GM23338 (cell line): ENCODE measurements around the gene MOV10. TPM values are rescaled to one million over a fixed set of nuclear protein-coding genes. Genes with fewer than 3 reads are reported as not detected.
A peak's percentile ranks its signal among the peaks of the same experiment; 100 is the strongest.

Source experiments
- ATAC-seq: fragments of 200-7000 bp; cut with Tn5 transposase; 3 replicates; pipeline ENCODE4 v1.9.1; 2020
- DNase-seq: peaks from one replicate; pipeline ENCODE4 v3.0.0-alpha.2; 2015; ENCODE audit warnings: low spot score
- H2AFZ ChIP-seq: fragments of 200-600 bp; sonication (generic); 2 replicates; pipeline ENCODE4 v1.8.0; 2016; ENCODE audit warnings: antibody characterized with exemption, mild to moderate bottlenecking, moderate library complexity
- H3F3A ChIP-seq: fragments of 200-600 bp; sonication (generic); replicated peaks from 2 replicates; pipeline ENCODE4 v1.8.0; 2017; ENCODE audit warnings: antibody characterized with exemption, mixed run types, low read depth
- H3K27ac ChIP-seq: fragments of 200-600 bp; sonication (generic); 2 replicates; pipeline ENCODE4 v1.6.1; 2016; ENCODE audit warnings: low read depth
- H3K27me3 ChIP-seq: fragments of 200-600 bp; sonication (generic); 2 replicates; pipeline ENCODE4 v1.8.0; 2016; ENCODE audit warnings: mild to moderate bottlenecking, mixed run types, moderate library complexity; ENCODE audit not compliant: insufficient read depth
- H3K36me3 ChIP-seq: fragments of 200-600 bp; sonication (generic); 2 replicates; pipeline ENCODE4 v1.8.0; 2016; ENCODE audit warnings: mild to moderate bottlenecking; ENCODE audit not compliant: insufficient read depth
- H3K4me1 ChIP-seq: fragments of 200-600 bp; sonication (generic); 2 replicates; pipeline ENCODE4 v1.8.0; 2016; ENCODE audit warnings: mild to moderate bottlenecking, moderate library complexity; ENCODE audit not compliant: insufficient read depth
- H3K4me2 ChIP-seq: fragments of 200-600 bp; sonication (generic); 2 replicates; pipeline ENCODE4 v1.7.1; 2017; ENCODE audit warnings: mixed run types
- H3K4me3 ChIP-seq: fragments of 200-600 bp; sonication (generic); 2 replicates; pipeline ENCODE4 v1.6.1; 2016; ENCODE audit warnings: mixed run types
- H3K79me2 ChIP-seq: fragments of 200-600 bp; sonication (generic); replicated peaks from 2 replicates; pipeline ENCODE4 v1.8.0; 2017; ENCODE audit warnings: mild to moderate bottlenecking; ENCODE audit not compliant: insufficient read depth
- H3K9me2 ChIP-seq: fragments of 200-600 bp; sonication (generic); 2 replicates; pipeline ENCODE4 v1.8.0; 2017; ENCODE audit not compliant: insufficient read depth
- H4K20me1 ChIP-seq: fragments of 200-600 bp; sonication (generic); replicated peaks from 2 replicates; pipeline ENCODE4 v1.8.0; 2017; ENCODE audit warnings: mild to moderate bottlenecking; ENCODE audit not compliant: insufficient read depth
- H3K27ac Mint-ChIP-seq: 2 replicates; pipeline ENCODE4 v1.8.0; 2020; ENCODE audit warnings: inconsistent platforms, mild to moderate bottlenecking, moderate library complexity, mixed read lengths
- H3K27me3 Mint-ChIP-seq: 3 replicates; pipeline ENCODE4 v1.8.0; 2022; ENCODE audit warnings: low read depth, mild to moderate bottlenecking, moderate library complexity, mixed read lengths, inconsistent platforms; ENCODE audit not compliant: insufficient read depth, poor library complexity
- H3K36me3 Mint-ChIP-seq: 3 replicates; pipeline ENCODE4 v1.8.0; 2021; ENCODE audit warnings: low read depth, mild to moderate bottlenecking, inconsistent platforms, moderate library complexity, mixed read lengths
- H3K4me1 Mint-ChIP-seq: 3 replicates; pipeline ENCODE4 v1.8.0; 2020; ENCODE audit warnings: mild to moderate bottlenecking, inconsistent platforms, mixed read lengths
- H3K4me3 Mint-ChIP-seq: 3 replicates; pipeline ENCODE4 v1.8.0; 2021; ENCODE audit warnings: moderate library complexity, mild to moderate bottlenecking, inconsistent platforms, mixed read lengths
- H3K9me3 Mint-ChIP-seq: 3 replicates; pipeline ENCODE4 v1.8.0; 2020; ENCODE audit warnings: moderate library complexity, mild to moderate bottlenecking, inconsistent platforms, mixed read lengths
- CREB1 ChIP-seq: fragments of 250-450 bp; sonication (Bioruptor Pico); IDR thresholded peaks from 2 replicates; pipeline ENCODE4 v1.5.0; 2020; ENCODE audit warnings: low read depth, mild to moderate bottlenecking, moderate library complexity
- EZH2phosphoT487 ChIP-seq: fragments of 200-600 bp; sonication (generic); IDR thresholded peaks from one replicate; pipeline ENCODE4 v1.8.1; 2018; ENCODE audit warnings: antibody characterized with exemption; ENCODE audit not compliant: unreplicated experiment
- NANOG ChIP-seq: IDR thresholded peaks from 2 replicates; pipeline ENCODE4 v1.6.1; 2016; ENCODE audit warnings: antibody characterized with exemption, borderline replicate concordance
- POLR2AphosphoS5 ChIP-seq: IDR thresholded peaks from 2 replicates; pipeline ENCODE4 v1.6.1; 2016; ENCODE audit warnings: antibody characterized with exemption, low read depth
- ZNF114 ChIP-seq: fragments of 250-450 bp; sonication (Bioruptor Pico); IDR thresholded peaks from 2 replicates; pipeline ENCODE4 v1.5.0; 2020; ENCODE audit warnings: mild to moderate bottlenecking, moderate library complexity
- polyA plus RNA-seq: library from polyadenylated mRNA; unstranded; fragments of >200 nt; fragmentation: Nextera tagmentation; extraction: Ambion mirVana; gene quantifications from 2 replicates; pipeline ENCODE4 v1.2.1, GENCODE V29; 2016
- total RNA-seq: library from RNA; depleted of rRNA; stranded (reverse); fragments of >200 nt; shearing (Covaris generic); gene quantifications from 2 replicates; pipeline ENCODE4 v1.2.3, GENCODE V29; 2014
- TF ChIP-seq, protein P1 (sequence below): fragments of 250-450 bp; sonication (Bioruptor Pico); IDR thresholded peaks from 2 replicates; pipeline ENCODE4 v1.5.0; 2020; ENCODE audit warnings: mild to moderate bottlenecking, moderate library complexity
- TF ChIP-seq, protein P2 (sequence below), 2 experiments: fragments of 200-600 bp in 1 of 2; sonication (generic) in 1 of 2; conservative IDR thresholded peaks; 2 replicates each; pipeline versions ENCODE4 v1.5.1 to v1.6.1; 2016 to 2017; ENCODE audit warnings: antibody characterized with exemption in 2 of 2, low read depth in 2 of 2, mild to moderate bottlenecking in 2 of 2, moderate library complexity in 1 of 2

Gene MOV10
- total and polyA plus RNA-seq, 2 experiments from 2014 or later = 53.6 to 77.6 TPM

DNA sequence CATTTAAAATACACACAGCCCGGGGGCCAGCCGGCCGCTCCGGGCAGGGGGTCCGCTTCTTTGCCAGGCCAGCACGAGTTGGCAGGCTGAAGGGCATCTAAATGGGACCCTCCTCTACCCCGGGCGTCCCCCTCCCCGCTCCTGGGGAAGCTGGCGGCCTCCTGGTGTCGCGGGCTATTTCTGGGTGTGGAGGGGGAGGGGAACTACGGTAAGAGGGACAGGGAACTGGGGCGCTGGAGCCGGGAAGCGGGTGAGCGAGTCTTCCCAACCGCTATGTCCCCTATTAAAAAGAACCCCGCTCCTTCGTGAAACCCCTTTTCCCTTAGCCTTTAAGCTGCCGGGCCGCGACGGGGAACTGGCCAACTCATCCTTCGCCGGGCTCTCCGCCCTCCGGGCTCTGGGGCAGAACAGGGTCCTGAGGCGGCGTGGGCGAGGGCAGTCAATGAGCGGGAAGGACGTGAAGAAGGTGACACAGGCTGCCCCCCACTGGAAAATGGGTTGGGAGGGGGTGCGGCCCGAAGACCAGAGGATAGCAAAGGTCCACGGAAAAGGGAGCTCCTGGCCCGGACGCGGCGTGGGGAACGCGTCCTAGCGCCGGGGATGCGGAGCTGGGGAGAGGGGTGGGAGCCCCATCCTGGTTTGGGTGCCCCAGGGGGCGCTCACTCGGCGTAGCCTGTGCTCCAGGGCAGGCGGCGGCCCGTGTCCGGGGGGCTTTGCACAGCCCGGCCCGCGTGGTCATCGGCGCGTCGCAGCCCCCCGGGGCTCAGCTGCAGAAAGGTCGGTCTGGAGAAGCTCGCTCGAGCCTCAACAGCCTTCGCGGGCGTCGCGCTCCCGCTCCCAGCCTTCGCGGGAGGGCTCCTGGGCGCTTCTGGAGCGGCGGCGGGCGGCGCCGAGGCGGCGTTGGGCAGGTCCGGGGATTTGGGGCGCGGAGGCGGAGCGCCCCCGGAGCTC lies 40.1 kb downstream of the MOV10 start:
- H3K4me2 ChIP-seq = peak overlapping the region; percentile 99

DNA sequence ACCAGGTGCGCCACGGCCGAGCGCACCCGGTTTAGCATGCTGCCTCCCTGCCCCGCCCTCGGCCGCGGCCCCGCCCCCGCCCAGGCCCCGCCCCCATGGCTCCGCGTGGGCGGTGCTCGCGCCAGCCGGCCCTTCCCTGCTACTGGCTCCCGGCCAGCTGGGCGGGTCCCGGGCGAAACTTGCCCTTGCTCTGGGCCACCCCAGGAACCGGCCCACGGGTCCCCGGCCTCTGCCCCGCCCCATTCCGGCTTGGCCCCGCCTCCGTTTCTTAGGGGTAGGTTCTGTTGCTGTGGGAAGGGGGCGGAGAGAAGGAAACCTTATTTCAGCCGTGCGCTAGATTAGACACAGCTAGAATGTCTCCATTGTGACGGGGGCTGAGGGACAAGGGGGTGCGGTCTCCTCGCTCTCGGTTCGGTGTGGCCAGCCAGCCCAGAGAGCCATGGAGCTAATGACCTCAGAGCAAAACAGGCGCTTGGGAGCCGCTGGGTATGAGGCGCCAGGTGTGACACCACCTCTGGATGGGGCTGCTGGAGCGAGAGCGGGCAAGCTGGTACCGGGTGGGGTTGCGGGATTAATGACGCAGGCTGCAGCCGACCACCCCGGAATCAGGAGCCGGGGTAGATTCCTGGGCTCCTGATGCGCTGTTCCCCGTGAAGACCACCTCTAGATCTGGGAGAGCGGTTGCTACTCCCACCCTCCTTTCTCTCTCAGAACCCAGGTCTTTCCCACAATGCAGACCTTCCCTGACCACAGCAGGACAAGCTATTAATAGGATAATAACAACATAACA lies 41.0 kb downstream of the MOV10 start, which contains the start of gene PPM1J:
PPM1J (minus strand) TSS at position 69 of the 790 bp plus-strand sequence; CDS start at position 38, 31 bp downstream.
- Histone ChIP-seq H3K79me2 (no peaks in the 10 kb centered on the region), H3K27me3 (peaks cover 48% of the 10 kb centered on the region), H3K4me1 (peaks cover 27% of the 10 kb centered on the region), H3K4me3 (peak within 1 kb of the TSS; percentile 95), H3F3A (peaks cover 7% of the 10 kb centered on the region), H2AFZ (peak within 1 kb of the TSS; percentile 96), H3K27ac (no peak within 1 kb of the TSS), H3K36me3 (no peaks in the 10 kb centered on the region), H3K4me2 (peak within 1 kb of the TSS; percentile 99), H3K9me2 (no peaks in the 10 kb centered on the region), H4K20me1 (no peaks in the 10 kb centered on the region; the same call in 1 of the 2 replicates)
- Mint-ChIP-seq H3K36me3 (peaks cover 4% of the 10 kb centered on the region; the same call in 1 of the 3 replicates), H3K4me1 (peaks cover 48% of the 10 kb centered on the region), H3K27ac (no peak within 1 kb of the TSS), H3K9me3 (no peaks in the 10 kb centered on the region), H3K27me3 (peaks cover 49% of the 10 kb centered on the region), H3K4me3 (peak within 1 kb of the TSS; percentile 88)
- DNase-seq (peak; percentile 98), ATAC-seq (peak; percentile 72)
- TF ChIP-seq, protein P1, sequence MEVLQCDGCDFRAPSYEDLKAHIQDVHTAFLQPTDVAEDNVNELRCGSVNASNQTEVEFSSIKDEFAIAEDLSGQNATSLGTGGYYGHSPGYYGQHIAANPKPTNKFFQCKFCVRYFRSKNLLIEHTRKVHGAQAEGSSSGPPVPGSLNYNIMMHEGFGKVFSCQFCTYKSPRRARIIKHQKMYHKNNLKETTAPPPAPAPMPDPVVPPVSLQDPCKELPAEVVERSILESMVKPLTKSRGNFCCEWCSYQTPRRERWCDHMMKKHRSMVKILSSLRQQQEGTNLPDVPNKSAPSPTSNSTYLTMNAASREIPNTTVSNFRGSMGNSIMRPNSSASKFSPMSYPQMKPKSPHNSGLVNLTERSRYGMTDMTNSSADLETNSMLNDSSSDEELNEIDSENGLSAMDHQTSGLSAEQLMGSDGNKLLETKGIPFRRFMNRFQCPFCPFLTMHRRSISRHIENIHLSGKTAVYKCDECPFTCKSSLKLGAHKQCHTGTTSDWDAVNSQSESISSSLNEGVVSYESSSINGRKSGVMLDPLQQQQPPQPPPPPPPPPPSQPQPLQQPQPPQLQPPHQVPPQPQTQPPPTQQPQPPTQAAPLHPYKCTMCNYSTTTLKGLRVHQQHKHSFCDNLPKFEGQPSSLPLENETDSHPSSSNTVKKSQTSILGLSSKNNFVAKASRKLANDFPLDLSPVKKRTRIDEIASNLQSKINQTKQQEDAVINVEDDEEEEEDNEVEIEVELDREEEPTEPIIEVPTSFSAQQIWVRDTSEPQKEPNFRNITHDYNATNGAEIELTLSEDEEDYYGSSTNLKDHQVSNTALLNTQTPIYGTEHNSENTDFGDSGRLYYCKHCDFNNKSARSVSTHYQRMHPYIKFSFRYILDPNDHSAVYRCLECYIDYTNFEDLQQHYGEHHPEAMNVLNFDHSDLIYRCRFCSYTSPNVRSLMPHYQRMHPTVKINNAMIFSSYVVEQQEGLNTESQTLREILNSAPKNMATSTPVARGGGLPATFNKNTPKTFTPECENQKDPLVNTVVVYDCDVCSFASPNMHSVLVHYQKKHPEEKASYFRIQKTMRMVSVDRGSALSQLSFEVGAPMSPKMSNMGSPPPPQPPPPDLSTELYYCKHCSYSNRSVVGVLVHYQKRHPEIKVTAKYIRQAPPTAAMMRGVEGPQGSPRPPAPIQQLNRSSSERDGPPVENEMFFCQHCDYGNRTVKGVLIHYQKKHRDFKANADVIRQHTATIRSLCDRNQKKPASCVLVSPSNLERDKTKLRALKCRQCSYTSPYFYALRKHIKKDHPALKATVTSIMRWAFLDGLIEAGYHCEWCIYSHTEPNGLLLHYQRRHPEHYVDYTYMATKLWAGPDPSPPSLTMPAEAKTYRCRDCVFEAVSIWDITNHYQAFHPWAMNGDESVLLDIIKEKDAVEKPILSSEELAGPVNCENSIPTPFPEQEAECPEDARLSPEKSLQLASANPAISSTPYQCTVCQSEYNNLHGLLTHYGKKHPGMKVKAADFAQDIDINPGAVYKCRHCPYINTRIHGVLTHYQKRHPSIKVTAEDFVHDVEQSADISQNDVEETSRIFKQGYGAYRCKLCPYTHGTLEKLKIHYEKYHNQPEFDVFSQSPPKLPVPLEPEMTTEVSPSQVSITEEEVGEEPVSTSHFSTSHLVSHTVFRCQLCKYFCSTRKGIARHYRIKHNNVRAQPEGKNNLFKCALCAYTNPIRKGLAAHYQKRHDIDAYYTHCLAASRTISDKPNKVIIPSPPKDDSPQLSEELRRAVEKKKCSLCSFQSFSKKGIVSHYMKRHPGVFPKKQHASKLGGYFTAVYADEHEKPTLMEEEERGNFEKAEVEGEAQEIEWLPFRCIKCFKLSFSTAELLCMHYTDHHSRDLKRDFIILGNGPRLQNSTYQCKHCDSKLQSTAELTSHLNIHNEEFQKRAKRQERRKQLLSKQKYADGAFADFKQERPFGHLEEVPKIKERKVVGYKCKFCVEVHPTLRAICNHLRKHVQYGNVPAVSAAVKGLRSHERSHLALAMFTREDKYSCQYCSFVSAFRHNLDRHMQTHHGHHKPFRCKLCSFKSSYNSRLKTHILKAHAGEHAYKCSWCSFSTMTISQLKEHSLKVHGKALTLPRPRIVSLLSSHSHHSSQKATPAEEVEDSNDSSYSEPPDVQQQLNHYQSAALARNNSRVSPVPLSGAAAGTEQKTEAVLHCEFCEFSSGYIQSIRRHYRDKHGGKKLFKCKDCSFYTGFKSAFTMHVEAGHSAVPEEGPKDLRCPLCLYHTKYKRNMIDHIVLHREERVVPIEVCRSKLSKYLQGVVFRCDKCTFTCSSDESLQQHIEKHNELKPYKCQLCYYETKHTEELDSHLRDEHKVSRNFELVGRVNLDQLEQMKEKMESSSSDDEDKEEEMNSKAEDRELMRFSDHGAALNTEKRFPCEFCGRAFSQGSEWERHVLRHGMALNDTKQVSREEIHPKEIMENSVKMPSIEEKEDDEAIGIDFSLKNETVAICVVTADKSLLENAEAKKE = no peak
- TF ChIP-seq POLR2AphosphoS5 (peak; percentile 31; the same call in 1 of the 2 replicates), NANOG (no peak), EZH2phosphoT487 (no peak), ZNF114 (no peak), CREB1 (CRISPR knock-in tag) (no peak)
- TF ChIP-seq, protein P2, sequence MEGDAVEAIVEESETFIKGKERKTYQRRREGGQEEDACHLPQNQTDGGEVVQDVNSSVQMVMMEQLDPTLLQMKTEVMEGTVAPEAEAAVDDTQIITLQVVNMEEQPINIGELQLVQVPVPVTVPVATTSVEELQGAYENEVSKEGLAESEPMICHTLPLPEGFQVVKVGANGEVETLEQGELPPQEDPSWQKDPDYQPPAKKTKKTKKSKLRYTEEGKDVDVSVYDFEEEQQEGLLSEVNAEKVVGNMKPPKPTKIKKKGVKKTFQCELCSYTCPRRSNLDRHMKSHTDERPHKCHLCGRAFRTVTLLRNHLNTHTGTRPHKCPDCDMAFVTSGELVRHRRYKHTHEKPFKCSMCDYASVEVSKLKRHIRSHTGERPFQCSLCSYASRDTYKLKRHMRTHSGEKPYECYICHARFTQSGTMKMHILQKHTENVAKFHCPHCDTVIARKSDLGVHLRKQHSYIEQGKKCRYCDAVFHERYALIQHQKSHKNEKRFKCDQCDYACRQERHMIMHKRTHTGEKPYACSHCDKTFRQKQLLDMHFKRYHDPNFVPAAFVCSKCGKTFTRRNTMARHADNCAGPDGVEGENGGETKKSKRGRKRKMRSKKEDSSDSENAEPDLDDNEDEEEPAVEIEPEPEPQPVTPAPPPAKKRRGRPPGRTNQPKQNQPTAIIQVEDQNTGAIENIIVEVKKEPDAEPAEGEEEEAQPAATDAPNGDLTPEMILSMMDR (conservative IDR thresholded peaks at IDR 0.05; ENCODE audit: low read depth in 2 of 2) = no peak

More for the DNA sequence above, 40.1 kb downstream of the MOV10 start:
- H2AFZ ChIP-seq = peak overlapping the region; percentile 96
- Mint-ChIP-seq H3K36me3 (peaks cover 8% of the 10 kb centered on the region; the same call in 2 of the 3 replicates), H3K27ac (no peak overlapping the region), H3K4me1 (peaks cover 48% of the 10 kb centered on the region), H3K4me3 (peak overlapping the region; percentile 87), H3K27me3 (peaks cover 47% of the 10 kb centered on the region), H3K9me3 (no peaks in the 10 kb centered on the region)
- H3K36me3 ChIP-seq = no peaks in the 10 kb centered on the region; the same call in 1 of the 2 replicates
- H3K9me2 ChIP-seq = no peaks in the 10 kb centered on the region
- peak; percentile 74 for DNase-seq
- peak overlapping the region; percentile 95 for H3K4me3 ChIP-seq
- H3K79me2 ChIP-seq = no peaks in the 10 kb centered on the region
- H3K27me3 ChIP-seq = peaks cover 39% of the 10 kb centered on the region
- H3K27ac ChIP-seq = no peak overlapping the region
- TF ChIP-seq EZH2phosphoT487 (no peak), CREB1 (CRISPR knock-in tag) (0 out of 2 replicates have a peak, but pooled peaks have one; percentile 7)
- H3K4me1 ChIP-seq = peaks cover 27% of the 10 kb centered on the region
- H4K20me1 ChIP-seq = no peaks in the 10 kb centered on the region; the same call in 1 of the 2 replicates
- H3F3A ChIP-seq = peaks cover 7% of the 10 kb centered on the region
- peak; percentile 1 for ATAC-seq
